ENCODE measurements around the gene PRRT3. TPM values are rescaled to one million over a fixed set of nuclear protein-coding genes. Genes with fewer than 3 reads are reported as not detected.

PRRT3 gene
- polyA plus RNA-seq, 3 donors, result 3.7 to 4.8 (median 4.2) TPM

DNA sequence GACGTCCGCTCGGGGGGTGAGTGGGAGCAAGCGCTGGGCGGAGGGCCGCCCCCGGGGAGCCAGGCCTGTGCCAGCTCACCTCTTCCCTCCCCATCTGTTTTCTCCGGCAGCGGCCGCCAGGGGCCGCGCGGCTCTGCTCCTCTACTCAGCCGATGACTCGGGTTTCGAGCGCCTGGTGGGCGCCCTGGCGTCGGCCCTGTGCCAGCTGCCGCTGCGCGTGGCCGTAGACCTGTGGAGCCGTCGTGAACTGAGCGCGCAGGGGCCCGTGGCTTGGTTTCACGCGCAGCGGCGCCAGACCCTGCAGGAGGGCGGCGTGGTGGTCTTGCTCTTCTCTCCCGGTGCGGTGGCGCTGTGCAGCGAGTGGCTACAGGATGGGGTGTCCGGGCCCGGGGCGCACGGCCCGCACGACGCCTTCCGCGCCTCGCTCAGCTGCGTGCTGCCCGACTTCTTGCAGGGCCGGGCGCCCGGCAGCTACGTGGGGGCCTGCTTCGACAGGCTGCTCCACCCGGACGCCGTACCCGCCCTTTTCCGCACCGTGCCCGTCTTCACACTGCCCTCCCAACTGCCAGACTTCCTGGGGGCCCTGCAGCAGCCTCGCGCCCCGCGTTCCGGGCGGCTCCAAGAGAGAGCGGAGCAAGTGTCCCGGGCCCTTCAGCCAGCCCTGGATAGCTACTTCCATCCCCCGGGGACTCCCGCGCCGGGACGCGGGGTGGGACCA is 19.2 kb downstream of the PRRT3 start:
- peak in 8 of 11 donors; percentile 42 to 75 (median 56) for DNase-seq (ENCODE audit: extremely low read depth in 1 of 11, low read depth in 9 of 11, low spot score in 4 of 11)

DNA sequence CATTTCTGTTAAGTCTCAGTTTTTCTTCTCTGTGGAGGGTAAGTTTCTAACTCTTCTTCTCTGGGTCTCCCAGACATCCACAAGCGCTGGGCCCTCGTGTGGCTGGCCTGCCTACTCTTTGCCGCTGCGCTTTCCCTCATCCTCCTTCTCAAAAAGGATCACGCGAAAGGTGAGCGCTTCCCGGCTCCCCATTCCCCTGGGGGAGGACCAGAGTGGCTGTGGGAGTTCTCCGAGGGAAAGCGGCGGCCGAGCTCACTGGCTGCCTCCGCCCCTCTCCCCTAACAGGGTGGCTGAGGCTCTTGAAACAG is 19.7 kb downstream of the PRRT3 start:
- DNase-seq (ENCODE audit: extremely low read depth in 1 of 11, low read depth in 9 of 11, low spot score in 4 of 11), result no peak

- no peak for DNase-seq (ENCODE audit: extremely low read depth in 1 of 11, low read depth in 9 of 11, low spot score in 4 of 11)
Measured at GRCh38 chr3:9930804-9931418, 21.3 kb downstream of the PRRT3 start.

- DNase-seq (ENCODE audit: extremely low read depth in 1 of 11, low read depth in 9 of 11, low spot score in 4 of 11), result no peak
Measured at GRCh38 chr3:9928158-9928557, 24.1 kb downstream of the PRRT3 start.

- DNase-seq (ENCODE audit: extremely low read depth in 1 of 11, low read depth in 9 of 11, low spot score in 4 of 11), result no peak
Measured at GRCh38 chr3:9918261-9919038, 33.8 kb downstream of the PRRT3 start.

DNA sequence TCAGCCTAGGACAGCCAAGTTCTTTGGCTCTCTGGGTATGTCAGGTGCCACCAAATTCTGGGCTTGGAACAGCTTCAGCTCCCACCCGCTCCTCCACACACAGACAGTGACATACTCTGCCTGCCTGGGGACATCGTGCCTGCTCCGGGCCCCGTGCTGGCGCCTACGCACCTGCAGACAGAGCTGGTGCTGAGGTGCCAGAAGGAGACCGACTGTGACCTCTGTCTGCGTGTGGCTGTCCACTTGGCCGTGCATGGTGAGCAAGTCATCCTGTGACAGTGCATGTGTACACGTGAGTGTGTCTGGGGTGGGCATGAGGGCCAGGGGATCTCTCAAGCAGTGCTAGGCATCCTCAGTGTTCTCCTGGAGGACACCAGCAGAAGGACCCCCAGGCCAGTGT is 34.4 kb downstream of the PRRT3 start:
- no peak for DNase-seq (ENCODE audit: extremely low read depth in 1 of 11, low read depth in 9 of 11, low spot score in 4 of 11)

DNA sequence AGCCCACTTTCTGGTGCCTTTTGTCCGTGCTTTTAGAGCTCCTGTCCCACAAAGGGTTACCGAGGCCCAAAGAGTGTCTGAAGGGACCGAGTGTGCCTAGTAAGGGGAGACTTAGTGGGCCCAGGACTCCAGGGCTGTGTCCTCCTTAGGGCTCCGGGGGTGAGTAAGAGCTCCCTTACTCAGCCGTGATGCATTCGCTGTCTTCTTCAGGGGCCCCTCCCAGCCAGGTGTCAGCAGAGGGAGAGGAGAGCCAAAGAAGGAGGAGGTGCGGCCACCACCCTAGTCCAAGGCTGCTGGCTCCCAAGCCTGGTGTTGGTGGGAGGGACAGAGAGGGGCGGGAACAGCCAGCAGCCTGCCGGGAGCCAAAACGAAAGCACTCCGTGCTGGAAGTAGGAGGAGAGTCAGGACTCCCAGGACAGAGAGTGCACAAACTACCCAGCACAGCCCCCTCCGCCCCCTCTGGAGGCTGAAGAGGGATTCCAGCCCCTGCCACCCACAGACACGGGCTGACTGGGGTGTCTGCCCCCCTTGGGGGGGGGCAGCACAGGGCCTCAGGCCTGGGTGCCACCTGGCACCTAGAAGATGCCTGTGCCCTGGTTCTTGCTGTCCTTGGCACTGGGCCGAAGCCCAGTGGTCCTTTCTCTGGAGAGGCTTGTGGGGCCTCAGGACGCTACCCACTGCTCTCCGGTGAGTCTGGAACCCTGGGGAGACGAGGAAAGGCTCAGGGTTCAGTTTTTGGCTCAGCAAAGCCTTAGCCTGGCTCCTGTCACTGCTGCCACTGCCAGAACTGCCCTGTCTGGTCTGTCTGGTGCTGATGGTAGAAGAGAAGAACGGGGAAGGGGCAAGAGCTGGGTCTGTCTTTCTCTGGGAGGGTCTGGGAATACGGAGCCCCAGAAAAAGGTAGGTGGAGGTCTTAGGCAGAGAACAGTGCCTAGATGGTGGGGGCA is 35.2 kb downstream of the PRRT3 start, which contains the start of gene IL17RC:
Gene IL17RC, plus strand, starts transcription at position 365 of the 947 bp plus-strand sequence. Its CDS starts 218 bp downstream, at position 583.
- peak in 8 of 11 donors; percentile 60 to 85 (median 72) for DNase-seq (ENCODE audit: extremely low read depth in 1 of 11, low read depth in 9 of 11, low spot score in 4 of 11)

GRCh38 chr3:9916346-9916733 is 35.9 kb downstream of the PRRT3 start:
- no peak for DNase-seq (ENCODE audit: extremely low read depth in 1 of 11, low read depth in 9 of 11, low spot score in 4 of 11)

DNA sequence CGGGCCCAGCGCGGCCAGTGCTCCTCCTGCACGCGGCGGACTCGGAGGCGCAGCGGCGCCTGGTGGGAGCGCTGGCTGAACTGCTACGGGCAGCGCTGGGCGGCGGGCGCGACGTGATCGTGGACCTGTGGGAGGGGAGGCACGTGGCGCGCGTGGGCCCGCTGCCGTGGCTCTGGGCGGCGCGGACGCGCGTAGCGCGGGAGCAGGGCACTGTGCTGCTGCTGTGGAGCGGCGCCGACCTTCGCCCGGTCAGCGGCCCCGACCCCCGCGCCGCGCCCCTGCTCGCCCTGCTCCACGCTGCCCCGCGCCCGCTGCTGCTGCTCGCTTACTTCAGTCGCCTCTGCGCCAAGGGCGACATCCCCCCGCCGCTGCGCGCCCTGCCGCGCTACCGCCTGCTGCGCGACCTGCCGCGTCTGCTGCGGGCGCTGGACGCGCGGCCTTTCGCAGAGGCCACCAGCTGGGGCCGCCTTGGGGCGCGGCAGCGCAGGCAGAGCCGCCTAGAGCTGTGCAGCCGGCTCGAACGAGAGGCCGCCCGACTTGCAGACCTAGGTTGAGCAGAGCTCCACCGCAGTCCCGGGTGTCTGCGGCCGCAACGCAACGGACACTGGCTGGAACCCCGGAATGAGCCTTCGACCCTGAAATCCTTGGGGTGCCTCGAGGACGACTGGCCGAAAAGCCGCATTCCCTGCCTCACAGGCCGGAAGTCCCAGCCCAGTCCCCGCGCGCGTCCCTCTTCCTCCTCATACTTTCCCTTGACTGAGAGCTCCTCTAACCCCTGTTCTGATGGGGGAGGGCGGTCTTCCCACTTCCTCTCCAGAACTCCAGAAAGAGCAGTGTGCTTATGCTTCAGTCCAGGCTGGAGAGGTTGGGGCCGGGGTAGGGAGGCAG is 36.7 kb downstream of the PRRT3 start:
- peak in 6 of 11 donors; percentile 54 to 66 (median 61) for DNase-seq (ENCODE audit: extremely low read depth in 1 of 11, low read depth in 9 of 11, low spot score in 4 of 11)

DNA sequence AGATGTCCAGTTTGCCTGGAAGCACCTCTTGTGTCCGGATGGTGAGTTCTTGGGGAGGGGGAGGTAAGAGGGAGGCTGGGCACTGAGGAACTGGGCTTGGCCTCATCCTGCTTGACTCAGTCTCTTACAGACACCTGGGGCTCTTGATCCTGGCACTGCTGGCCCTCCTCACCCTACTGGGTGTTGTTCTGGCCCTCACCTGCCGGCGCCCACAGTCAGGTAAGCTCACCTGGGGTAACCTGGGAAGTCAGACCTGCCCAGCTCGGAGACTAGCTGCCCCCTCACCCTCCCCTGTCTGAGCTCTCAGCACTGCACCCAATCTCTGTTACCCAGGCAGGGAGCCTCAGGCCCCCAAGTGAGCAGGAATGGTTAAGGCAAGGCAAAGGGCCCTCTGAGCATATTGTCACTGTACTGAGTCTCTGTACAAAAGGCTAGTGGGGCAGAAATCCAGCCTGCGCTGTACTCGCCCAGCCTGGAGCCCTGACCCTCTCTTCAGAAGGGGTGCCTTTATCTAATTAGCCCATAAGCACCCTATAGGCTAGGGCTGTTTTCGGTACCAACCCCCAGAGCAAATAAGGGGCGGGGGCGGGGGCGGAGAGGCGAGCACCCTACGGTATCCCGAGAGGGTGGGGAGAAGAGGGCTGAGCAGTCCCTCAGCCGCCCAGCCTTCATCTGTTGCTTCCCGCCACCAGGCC is 37.5 kb downstream of the PRRT3 start:
- DNase-seq (ENCODE audit: extremely low read depth in 1 of 11, low read depth in 9 of 11, low spot score in 4 of 11), result no peak

- no peak for DNase-seq (ENCODE audit: extremely low read depth in 1 of 11, low read depth in 9 of 11, low spot score in 4 of 11)
Measured at GRCh38 chr3:9914011-9914410, 38.2 kb downstream of the PRRT3 start.

DNA sequence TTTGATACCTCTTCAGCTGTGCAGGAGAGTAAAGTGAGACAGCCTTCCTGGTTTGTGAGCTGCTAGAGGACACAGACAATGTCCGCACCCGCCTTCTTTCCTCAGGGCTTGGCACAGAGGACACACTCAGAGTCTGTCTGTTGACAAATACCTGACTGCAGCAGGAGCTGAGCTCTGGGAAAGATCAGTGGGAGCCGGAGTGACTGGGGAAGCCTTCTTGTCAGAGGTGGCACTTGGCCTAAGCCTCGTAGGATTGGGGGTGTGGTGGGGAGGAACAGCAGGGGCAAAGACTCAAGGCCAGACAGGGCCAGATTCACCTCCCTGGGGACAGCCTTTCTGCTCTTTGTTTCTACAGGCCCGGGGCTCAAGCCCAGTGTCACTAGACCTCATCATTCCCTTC is 38.6 kb downstream of the PRRT3 start:
- DNase-seq (ENCODE audit: extremely low read depth in 1 of 11, low read depth in 9 of 11, low spot score in 4 of 11), result no peak

DNA sequence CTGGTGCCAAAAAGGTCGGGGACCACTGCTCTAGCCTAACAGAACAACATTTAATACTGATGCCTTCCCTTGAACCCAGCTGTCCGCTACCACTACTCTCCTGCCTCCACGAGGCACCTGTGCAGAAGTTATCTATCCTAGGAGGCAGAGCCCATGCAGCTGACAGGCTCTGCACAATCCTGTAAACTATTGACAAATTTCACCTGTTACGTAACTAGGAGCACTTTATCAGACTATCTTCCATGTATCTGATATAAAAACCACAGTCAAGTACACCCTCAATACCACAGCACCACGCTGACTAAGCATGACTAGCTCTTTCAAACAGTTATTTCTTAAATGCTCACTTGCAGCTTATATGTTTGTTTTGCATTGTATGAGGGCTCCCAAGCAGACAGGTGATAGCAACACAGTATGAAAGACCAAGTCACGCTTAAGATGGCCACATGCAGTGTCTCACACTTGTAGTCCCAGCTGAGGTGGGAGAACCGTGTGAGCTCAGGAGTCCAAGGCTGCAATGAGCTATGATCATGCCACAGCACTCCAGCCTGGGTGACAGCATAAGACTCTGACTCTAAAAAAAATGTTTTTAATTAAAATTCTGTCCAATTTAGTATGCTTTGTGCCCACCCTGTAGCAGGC is 39.8 kb downstream of the PRRT3 start:
- DNase-seq (ENCODE audit: extremely low read depth in 1 of 11, low read depth in 9 of 11, low spot score in 4 of 11), result no peak

DNA sequence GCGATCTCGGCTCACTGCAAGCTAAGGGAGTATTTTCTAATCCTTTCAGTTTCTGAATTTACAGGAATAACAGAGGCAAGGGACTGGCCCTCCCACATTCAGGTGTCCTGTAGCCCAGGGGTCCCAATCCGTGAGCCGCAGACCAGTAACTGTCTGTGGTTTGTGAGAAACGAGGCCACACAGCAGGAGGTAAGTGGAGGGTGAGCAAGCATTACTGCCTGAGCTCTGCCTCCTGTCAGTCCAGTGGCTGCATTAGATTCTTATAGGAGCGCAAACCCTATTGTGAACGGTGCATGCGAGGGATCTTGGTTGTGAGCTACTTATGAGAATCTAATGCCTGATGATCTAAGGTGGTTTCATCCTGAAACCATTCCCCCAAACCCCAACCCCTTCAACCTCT is 40.3 kb downstream of the PRRT3 start:
- no peak for DNase-seq (ENCODE audit: extremely low read depth in 1 of 11, low read depth in 9 of 11, low spot score in 4 of 11)

- DNase-seq (ENCODE audit: extremely low read depth in 1 of 11, low read depth in 9 of 11, low spot score in 4 of 11), result no peak
Measured at GRCh38 chr3:9909221-9910013, 42.8 kb downstream of the PRRT3 start.

DNA sequence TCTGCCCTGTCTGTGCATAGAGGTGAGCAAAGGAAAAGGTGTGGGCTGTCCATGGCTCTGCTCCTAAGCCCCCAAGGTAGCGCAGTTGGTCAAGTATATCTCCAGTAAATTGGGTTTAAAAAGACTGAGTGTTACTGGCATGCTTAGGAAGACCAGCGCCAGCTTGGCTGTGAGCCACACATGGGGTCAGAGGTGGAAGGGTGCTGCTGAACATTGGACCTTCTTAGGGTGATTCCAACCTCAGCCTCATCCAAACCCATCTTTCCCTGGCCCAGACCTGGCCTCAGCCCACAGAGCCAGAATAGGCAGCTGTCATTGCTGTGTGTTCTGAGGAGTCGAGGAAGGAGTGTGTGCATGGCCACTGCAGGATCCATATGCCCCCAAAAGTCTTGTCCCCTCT is 43.9 kb downstream of the PRRT3 start:
- DNase-seq (ENCODE audit: extremely low read depth in 1 of 11, low read depth in 9 of 11, low spot score in 4 of 11), result no peak

All from renal cortex interstitium (tissue), 11 donors.